CD4-positive, alpha-beta T cell treated with Interleukin-4 for 1 hour (primary cell): Measurements from ENCODE around the gene ANTXR2.
"Not testable (repeated sequence)": the region's sequence is repeated elsewhere in the genome, so short reads cannot be mapped to it uniquely, and the experiment has no call there.

Experiments
- DNase-seq, 2 donors: peaks; one replicate each; pipeline ENCODE4 v3.0.0-alpha.2; 2020 to 2022

Gene ANTXR2

GRCh38 chr4:80015407-80016189, 57.4 kb downstream of the ANTXR2 start:
- DNase-seq = no peak

GRCh38 chr4:80014531-80014930, 58.5 kb downstream of the ANTXR2 start:
- no peak for DNase-seq

- no peak for DNase-seq
Observed at GRCh38 chr4:80012291-80012690, 60.7 kb downstream of the ANTXR2 start.

- no peak for DNase-seq
Observed at GRCh38 chr4:80011636-80012236, 61.3 kb downstream of the ANTXR2 start.

DNA sequence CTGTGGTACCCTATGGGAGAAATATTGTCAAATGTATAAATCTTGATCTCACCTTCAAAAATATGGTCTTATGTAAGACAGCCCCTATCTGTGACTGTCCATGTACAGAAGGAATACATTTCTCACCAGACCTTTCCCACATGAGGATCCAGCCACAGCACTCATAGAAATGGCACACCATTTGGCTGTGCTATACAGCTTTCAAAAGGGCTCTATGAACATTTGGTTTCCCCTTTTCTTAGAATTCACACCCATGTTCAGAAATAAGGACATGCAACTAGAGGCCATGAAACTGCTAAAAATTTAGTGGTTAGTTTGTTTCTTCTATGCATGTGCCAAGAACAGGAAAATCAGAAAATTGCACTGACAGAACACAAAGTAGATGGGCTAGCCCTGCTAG, 62.7 kb downstream of the ANTXR2 start:
- no peak for DNase-seq

DNA sequence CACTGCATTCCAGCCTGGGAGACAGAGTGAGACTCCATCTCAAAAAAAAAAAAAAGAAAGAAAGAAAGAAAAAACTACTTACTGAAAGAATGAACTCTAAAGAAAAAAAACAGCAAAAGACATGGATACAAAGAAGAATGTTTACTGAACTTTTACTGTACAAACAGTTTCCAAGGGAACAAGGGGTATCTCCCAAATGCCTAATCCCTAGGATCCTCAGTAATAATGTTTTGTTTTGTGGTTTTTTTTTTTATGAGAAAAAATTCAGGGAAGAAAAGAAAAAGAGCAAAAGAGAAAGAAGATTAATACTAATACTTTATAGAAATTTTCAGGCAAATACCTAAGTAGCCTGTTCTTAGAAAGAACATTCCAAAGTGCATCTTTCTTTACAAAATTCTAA, 63.2 kb downstream of the ANTXR2 start:
- DNase-seq = no peak

DNA sequence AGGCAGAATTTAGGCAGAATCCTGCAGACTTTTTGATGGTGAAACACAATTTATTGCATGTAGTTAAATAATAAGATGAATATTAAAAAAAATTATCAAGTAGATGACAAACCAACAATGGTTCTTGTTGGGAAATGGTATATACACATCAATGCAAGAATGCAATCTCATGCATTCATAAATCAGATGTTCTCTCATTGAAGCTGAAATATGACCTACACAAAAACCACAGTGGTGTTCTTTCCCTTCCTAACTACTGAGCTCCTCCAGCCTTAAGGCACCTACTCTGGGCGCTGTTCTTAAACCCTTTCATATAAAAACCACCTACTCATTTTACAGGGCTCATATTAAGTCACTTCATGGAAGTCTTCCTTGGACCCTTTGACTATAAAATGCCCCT, 64.1 kb downstream of the ANTXR2 start:
- DNase-seq = no peak

DNA sequence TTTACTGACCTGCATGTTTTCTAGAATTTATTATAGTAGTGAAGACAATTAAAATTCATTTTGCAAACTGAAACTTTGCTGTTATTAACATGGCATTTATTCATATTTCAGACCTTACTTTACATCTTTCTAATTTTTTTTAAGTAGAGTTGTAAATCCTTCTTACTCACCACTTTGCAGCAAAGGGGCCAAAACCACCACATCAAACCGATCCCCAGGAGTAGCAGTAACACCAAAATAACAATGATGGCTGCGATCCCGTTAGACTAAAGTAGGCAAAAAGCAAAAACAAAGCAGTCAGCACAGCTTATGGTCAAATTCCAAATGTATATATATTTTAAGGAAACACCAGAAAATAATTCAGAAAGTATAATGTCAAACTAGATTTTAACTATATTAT, 64.7 kb downstream of the ANTXR2 start:
- DNase-seq = no peak

GRCh38 chr4:80007745-80008149, 65.3 kb downstream of the ANTXR2 start:
- DNase-seq = peak in 1 of 2 donors; percentile 19

DNA sequence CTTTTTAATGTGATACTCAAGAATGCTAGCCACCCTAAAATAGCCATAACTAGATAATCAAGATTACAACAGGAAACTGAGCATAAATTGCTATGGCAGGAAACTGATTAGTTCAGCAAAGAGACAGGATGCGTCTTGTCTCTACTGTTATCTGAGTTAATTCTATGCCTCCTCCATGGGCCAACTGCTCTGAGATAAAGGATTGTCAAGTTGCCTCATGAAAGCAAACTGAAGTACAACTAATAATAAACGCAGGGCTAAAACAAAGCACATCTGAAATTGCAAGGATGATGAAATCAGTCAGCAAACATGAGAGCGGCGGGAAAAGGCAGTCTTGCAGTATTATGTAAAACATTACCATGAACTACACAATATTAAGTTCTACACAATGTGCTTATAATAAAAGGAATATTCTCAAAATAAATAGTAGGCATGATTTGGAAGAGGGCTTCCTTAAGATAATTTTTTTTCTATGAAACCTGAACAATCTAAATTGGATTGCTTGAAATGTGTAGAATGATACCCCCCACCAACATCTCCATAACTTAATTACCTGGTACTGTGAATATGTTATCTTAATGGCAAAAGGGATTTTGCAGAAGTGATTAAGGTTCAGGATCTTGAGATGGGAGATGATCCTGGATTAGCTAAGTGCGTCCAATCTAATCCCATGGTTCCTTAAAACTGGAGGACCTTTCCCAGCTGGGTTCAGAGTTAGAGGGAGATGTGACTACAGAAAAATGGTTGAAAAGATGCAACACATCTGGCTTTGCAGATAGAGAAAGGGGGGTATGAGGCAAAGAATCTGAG, 65.9 kb downstream of the ANTXR2 start:
- DNase-seq = peak in 1 of 2 donors; percentile 56

- no peak for DNase-seq
Observed at GRCh38 chr4:80005863-80006262, 67.2 kb downstream of the ANTXR2 start.

GRCh38 chr4:80004319-80004718, 68.7 kb downstream of the ANTXR2 start:
- DNase-seq = no peak

GRCh38 chr4:80002559-80002958, 70.5 kb downstream of the ANTXR2 start:
- DNase-seq = not testable (repeated sequence)

GRCh38 chr4:79999048-79999447, 74.0 kb downstream of the ANTXR2 start:
- not testable (repeated sequence) for DNase-seq

DNA sequence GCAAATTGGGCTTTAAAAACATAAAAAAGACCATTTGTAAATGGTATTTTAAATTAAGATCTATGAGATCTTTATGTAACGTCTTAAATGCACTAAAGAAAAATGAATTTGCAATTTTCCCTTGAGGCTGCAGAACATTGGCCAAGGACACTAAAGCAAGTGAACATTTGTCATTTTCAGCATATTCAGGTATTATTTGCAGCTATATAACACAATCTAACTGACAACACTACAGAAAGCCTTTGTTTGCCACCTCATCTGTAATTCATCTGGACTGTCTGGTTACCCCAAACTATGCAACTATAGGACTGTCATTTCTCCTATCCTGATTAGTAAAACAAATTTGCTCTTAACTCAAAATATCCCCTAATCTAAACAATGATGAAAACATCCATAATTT, 74.8 kb downstream of the ANTXR2 start:
- no peak for DNase-seq

- no peak for DNase-seq
Observed at GRCh38 chr4:79996851-79997250, 76.2 kb downstream of the ANTXR2 start.

GRCh38 chr4:79993476-79993875, 79.6 kb downstream of the ANTXR2 start:
- DNase-seq = no peak

DNA sequence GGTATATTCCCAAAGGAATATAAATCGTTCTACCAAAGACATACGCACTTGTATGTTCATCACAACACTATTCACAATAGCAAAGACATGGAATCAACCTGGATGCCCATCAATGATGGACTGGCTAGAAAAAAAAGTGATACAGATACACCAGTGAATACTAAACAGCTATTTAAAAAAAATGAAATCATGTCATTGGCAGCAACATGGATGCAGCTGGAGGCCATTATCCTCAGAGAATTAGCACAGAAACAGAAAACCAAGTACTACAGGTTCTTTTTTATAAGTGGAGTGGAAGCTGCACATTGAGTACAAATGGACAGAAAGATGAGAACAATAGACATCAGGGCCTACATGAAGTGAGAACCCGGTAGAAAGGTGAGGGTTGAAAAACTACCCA, 81.4 kb downstream of the ANTXR2 start:
- DNase-seq = no peak

GRCh38 chr4:79991100-79991499, 81.9 kb downstream of the ANTXR2 start:
- DNase-seq = not testable (repeated sequence)

GRCh38 chr4:79987401-79987800, 85.6 kb downstream of the ANTXR2 start:
- DNase-seq = no peak

DNA sequence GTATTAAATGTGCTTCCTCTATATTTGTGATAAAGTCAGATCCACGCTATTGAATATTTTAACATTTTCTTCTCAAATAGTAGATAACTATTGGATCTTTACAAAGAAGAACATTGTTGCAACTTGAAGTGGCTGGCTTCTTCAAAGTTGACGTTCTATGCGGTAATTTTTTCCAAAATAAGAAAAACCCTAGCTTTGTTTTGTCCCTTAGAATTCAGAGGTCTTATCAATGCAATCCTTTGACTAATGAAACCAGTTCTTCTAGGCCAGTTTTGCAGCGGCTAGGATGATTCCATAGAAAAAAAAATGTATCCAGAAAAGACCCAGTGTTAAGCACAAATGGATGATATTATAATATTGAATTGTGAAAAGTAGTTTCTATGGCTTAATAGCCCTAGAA, 89.6 kb downstream of the ANTXR2 start:
- no peak for DNase-seq

GRCh38 chr4:79982601-79983322, 90.3 kb downstream of the ANTXR2 start:
- no peak for DNase-seq

DNA sequence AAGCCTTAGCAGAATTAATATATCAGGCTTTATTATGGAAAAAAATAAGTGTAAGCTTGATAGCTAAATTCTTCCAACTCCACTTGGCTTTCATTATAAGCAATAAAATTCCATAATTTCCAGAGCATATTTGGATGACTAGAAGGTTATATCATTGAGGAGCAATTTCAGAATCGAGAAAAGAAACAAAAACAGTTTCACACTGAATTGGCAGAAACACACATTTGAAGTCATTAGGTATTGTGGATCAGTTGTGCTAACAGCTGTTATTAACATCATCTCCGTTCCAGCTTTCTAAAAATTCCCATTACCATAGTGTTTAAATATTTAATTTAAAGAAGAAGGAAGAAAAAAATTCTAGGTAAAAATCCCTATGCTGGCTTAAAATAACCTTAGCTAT, 92.6 kb downstream of the ANTXR2 start:
- DNase-seq = no peak
